Testis (tissue), 3 donors: ENCODE measurements around the gene SHC3. TPM values are rescaled to one million over a fixed set of nuclear protein-coding genes. Genes with fewer than 3 reads are reported as not detected.

Experiments used
- DNase-seq: peaks from one replicate; pipeline ENCODE4 v3.0.0-alpha.2; 2019
- H3K27ac ChIP-seq, 2 donors: fragments of 200-600 bp; sonication (generic); one replicate each; pipeline ENCODE4 v1.5.1; 2019
- H3K27me3 ChIP-seq: fragments of 200-600 bp; sonication (generic); one replicate; pipeline ENCODE4 v1.5.1; 2019
- H3K36me3 ChIP-seq: fragments of 200-600 bp; sonication (generic); one replicate; pipeline ENCODE4 v1.5.1; 2017; ENCODE audit warnings: low read depth; ENCODE audit errors: missing control alignments
- H3K4me1 ChIP-seq: fragments of 200-600 bp; sonication (generic); one replicate; pipeline ENCODE4 v1.5.1; 2019
- H3K4me3 ChIP-seq, 2 donors: fragments of 200-600 bp; sonication (generic); one replicate each; pipeline ENCODE4 v1.5.1; 2017 to 2019
- H3K9me3 ChIP-seq: fragments of 200-600 bp; sonication (generic); one replicate; pipeline ENCODE4 v1.5.1; 2017
- POLR2A ChIP-seq: fragments of 450-650 bp; IDR thresholded peaks from one replicate; pipeline ENCODE4 v1.6.1; 2017; ENCODE audit warnings: antibody characterized with exemption, mild to moderate bottlenecking, moderate library complexity
- WGBS, 2 donors: methylation state at CpG; one replicate each; pipeline ENCODE4 v1.1.5; 2018; 5-methylcytosine and 5-hydroxymethylcytosine counted together
- intact Hi-C: fragments of 100-400 bp; cut with DNase I; formaldehyde crosslinking; loops from one replicate; pipeline ENCODE4 v1.15.1; 2023; ENCODE audit warnings: low total_unique reads
- polyA plus RNA-seq: library from polyadenylated mRNA; stranded (reverse); fragments of 350-450 nt; fragmentation: Illumina TruSeq; extraction: RNeasy Lipid Tissue Mini Kit (QIAGEN cat#74804); gene quantifications from one replicate; pipeline ENCODE4 v1.2.3, GENCODE V29; 2014; ENCODE audit warnings: low read depth, low replicate concordance; ENCODE audit not compliant: insufficient read depth
- total RNA-seq, 2 donors: library from RNA; depleted of rRNA; stranded (reverse); fragments of >200 nt; gene quantifications; one replicate each; pipeline ENCODE4 v1.2.3, GENCODE V29; 2016
- TF ChIP-seq, protein P1 (sequence below), 3 experiments: fragments of 450-650 bp in 2 of 3; fragments of 200-600 bp in 1 of 3; sonication (generic) in 1 of 3; IDR thresholded peaks; one replicate each; pipeline ENCODE4 v1.5.1; 2016 to 2019; ENCODE audit warnings: antibody characterized with exemption in 3 of 3, mild to moderate bottlenecking in 2 of 3, moderate library complexity in 1 of 3

Gene SHC3
- total and polyA plus RNA-seq, 3 donors from 2014 or later, result 0.37 to 0.87 (median 0.82) TPM

- H3K9me3 ChIP-seq, result no peaks in the 10 kb centered on the region
- WGBS, 2 donors, result 84 to 89% methylated on average over 5 of the region's 5 CpGs
- H3K27me3 ChIP-seq, result no peaks in the 10 kb centered on the region
- H3K4me3 ChIP-seq, result no peak overlapping the region
- TF ChIP-seq, protein P1, sequence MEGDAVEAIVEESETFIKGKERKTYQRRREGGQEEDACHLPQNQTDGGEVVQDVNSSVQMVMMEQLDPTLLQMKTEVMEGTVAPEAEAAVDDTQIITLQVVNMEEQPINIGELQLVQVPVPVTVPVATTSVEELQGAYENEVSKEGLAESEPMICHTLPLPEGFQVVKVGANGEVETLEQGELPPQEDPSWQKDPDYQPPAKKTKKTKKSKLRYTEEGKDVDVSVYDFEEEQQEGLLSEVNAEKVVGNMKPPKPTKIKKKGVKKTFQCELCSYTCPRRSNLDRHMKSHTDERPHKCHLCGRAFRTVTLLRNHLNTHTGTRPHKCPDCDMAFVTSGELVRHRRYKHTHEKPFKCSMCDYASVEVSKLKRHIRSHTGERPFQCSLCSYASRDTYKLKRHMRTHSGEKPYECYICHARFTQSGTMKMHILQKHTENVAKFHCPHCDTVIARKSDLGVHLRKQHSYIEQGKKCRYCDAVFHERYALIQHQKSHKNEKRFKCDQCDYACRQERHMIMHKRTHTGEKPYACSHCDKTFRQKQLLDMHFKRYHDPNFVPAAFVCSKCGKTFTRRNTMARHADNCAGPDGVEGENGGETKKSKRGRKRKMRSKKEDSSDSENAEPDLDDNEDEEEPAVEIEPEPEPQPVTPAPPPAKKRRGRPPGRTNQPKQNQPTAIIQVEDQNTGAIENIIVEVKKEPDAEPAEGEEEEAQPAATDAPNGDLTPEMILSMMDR (IDR thresholded peaks at IDR 0.05), result no peak
- TF ChIP-seq POLR2A, result no peak
- H3K4me1 ChIP-seq, result no peaks in the 10 kb centered on the region
- intact Hi-C loops, result no loop called here
- H3K27ac ChIP-seq, result no peak overlapping the region
- DNase-seq, result no peak
- H3K36me3 ChIP-seq, result no peaks in the 10 kb centered on the region
Observed at GRCh38 chr9:88978034-88978433, 200.6 kb downstream of the SHC3 start.

- 78 to 96% methylated on average over 5 of the region's 5 CpGs for WGBS, 2 donors
- Histone ChIP-seq H3K36me3 (no peaks in the 10 kb centered on the region), H3K27ac (no peak overlapping the region), H3K4me1 (no peaks in the 10 kb centered on the region), H3K27me3 (no peaks in the 10 kb centered on the region), H3K9me3 (no peaks in the 10 kb centered on the region), H3K4me3 (no peak overlapping the region)
- no peak for DNase-seq
- intact Hi-C loops, result no loop called here
- TF ChIP-seq, protein P1 (IDR thresholded peaks at IDR 0.05), result no peak
- no peak for TF ChIP-seq POLR2A
Observed at GRCh38 chr9:88976890-88977257, 201.7 kb downstream of the SHC3 start.

DNA sequence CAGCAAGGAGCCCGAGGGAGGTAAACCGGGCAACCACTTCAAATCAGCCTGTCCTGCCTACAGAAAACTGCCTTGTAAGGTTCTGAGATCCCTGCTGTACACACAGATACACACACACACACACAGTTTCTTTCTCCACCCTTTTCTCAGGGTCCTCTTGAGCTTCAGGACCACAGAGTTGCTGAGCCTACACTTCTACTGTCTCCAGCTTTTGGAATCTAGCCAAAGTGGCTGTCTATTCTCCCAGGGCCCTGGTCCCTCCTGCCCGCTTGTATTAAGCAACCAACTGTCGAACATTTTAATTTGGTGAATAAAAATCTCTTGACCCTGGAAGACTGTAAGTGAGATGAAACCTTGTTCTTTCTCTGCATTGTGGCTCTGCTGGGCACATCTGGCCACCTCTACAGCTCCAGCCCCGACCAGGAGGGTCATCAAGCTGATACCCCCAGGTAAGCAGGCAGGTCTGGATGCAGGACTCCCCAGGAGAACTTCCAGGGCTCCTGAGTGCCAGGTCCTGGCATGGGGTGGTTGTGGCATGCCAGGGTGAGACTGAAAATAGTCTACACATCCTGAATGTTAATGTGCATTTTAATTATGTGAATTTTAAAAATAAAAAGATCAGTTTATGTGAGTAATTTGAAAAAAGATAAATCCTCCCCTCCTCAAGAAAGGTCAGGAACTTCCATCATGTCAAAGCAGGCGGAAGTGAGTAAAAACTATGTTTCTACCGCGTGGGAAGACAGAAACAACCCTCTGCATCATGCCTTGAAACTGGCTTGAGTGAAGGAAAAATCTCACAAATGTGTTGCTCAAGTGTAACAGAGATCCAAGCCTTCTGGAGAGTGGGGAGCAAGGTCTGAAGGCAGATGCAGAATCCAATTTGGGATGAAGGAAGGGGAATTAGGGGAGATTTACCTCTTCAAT is 202.4 kb downstream of the SHC3 start:
- no peaks in the 10 kb centered on the region for H3K4me1 ChIP-seq
- intact Hi-C loops, result no loop called here
- H3K27me3 ChIP-seq, result no peaks in the 10 kb centered on the region
- WGBS, 2 donors, result 78 to 87% methylated on average over 8 of the region's 8 CpGs
- no peaks in the 10 kb centered on the region for H3K36me3 ChIP-seq
- no peak for DNase-seq
- H3K27ac ChIP-seq, result no peak overlapping the region
- no peak for TF ChIP-seq POLR2A
- TF ChIP-seq, protein P1 (IDR thresholded peaks at IDR 0.05), result no peak
- H3K9me3 ChIP-seq, result no peaks in the 10 kb centered on the region
- no peak overlapping the region for H3K4me3 ChIP-seq

- intact Hi-C loops, result no loop called here
- TF ChIP-seq POLR2A, result no peak
- TF ChIP-seq, protein P1 (IDR thresholded peaks at IDR 0.05), result no peak
- Histone ChIP-seq H3K9me3 (no peaks in the 10 kb centered on the region), H3K36me3 (no peaks in the 10 kb centered on the region), H3K27ac (no peak overlapping the region), H3K4me3 (no peak overlapping the region), H3K27me3 (no peaks in the 10 kb centered on the region), H3K4me1 (no peaks in the 10 kb centered on the region)
- WGBS, 2 donors, result 73 to 84% methylated on average over 7 of the region's 7 CpGs
- DNase-seq, result peak; percentile 0
Observed at GRCh38 chr9:88974641-88975040, 204.0 kb downstream of the SHC3 start.
